Measurements from ENCODE around the gene MYO5A. TPM values are rescaled to one million over a fixed set of nuclear protein-coding genes. Genes with fewer than 3 reads are reported as not detected.

MYO5A gene
- total RNA-seq, 1 experiment from 2014 or later = 21.8 TPM

GRCh38 chr15:52379395-52380106 lies 149.1 kb downstream of the MYO5A start:
- Histone ChIP-seq H2AFZ (ENCODE audit: low read length) (no peak overlapping the region), H4K8ac (replicated peaks; ENCODE audit: insufficient read length, low read depth, low read length) (no peak overlapping the region), H2BK12ac (ENCODE audit: insufficient read length, low read depth, low read length) (no peak overlapping the region), H3K27ac (ENCODE audit: insufficient read length, low read depth, low read length) (no peak overlapping the region), H3K14ac (ENCODE audit: insufficient read depth, low read length) (no peak overlapping the region), H2AK5ac (ENCODE audit: insufficient read length, low read length) (no peak overlapping the region), H3K18ac (ENCODE audit: insufficient read length, low read depth, low read length) (no peak overlapping the region), H3K79me2 (ENCODE audit: insufficient read depth, low read length) (no peaks in the 10 kb centered on the region), H2BK5ac (ENCODE audit: insufficient read length, low read length) (no peak overlapping the region), H4K91ac (ENCODE audit: insufficient read length, low read depth, low read length) (no peak overlapping the region), H4K5ac (ENCODE audit: insufficient read length, low read depth, low read length) (no peak overlapping the region), H2BK20ac (ENCODE audit: low read depth, low read length, poor library complexity, severe bottlenecking) (no peak overlapping the region), H4K20me1 (ENCODE audit: control insufficient read depth, insufficient read depth, insufficient read length) (no peaks in the 10 kb centered on the region), H3K23me2 (ENCODE audit: insufficient read length, low read depth, low read length, poor library complexity, severe bottlenecking) (no peaks in the 10 kb centered on the region), H3K4me1 (ENCODE audit: insufficient read depth, low read length) (no peaks in the 10 kb centered on the region), H3K56ac (ENCODE audit: insufficient read length, low read depth, low read length) (no peak overlapping the region), H3K23ac (ENCODE audit: insufficient read length, low read depth, low read length) (no peak overlapping the region), H3K4me2 (ENCODE audit: insufficient read depth, insufficient read length, low read length) (no peak overlapping the region), H3K79me1 (ENCODE audit: insufficient read depth, low read depth, low read length, poor library complexity, severe bottlenecking) (no peaks in the 10 kb centered on the region), H3K27me3 (ENCODE audit: insufficient read depth, low read length) (no peaks in the 10 kb centered on the region), H2BK120ac (ENCODE audit: low read depth, low read length, poor library complexity, severe bottlenecking) (no peak overlapping the region), H2BK15ac (ENCODE audit: low read depth, low read length) (no peak overlapping the region), H3K4ac (ENCODE audit: low read depth, low read length) (no peak overlapping the region), H3T11ph (ENCODE audit: low read length) (no peak overlapping the region), H3K9me3 (ENCODE audit: control insufficient read depth, low read depth, low read length) (no peaks in the 10 kb centered on the region), H3K9ac (ENCODE audit: extremely low read depth, insufficient read length, low read length) (no peak overlapping the region)
- no peak for TF ChIP-seq CTCF (conservative IDR thresholded peaks at IDR 0.05)
- Mint-ChIP-seq H3K4me3 (no peak overlapping the region), H3K9me3 (no peaks in the 10 kb centered on the region), H3K27me3 (ENCODE audit: low read depth) (no peaks in the 10 kb centered on the region), H3K4me1 (no peaks in the 10 kb centered on the region), H3K27ac (no peak overlapping the region), H3K36me3 (ENCODE audit: insufficient read depth in 1 of 3, low read depth in 3 of 3) (peaks cover 16 to 36% (median 34%) of the 10 kb centered on the region in 3 experiments; a peak in 6 of 7 replicates)
- DNase-seq = no peak
- WGBS (ENCODE audit: extremely low coverage, insufficient read length, low lambda C conversion rate) = no CpG with 5 or more reads among the region's 14 CpGs
